Measurements from ENCODE around the gene ONECUT3. TPM values are rescaled to one million over a fixed set of nuclear protein-coding genes. Genes with fewer than 3 reads are reported as not detected.
"Not testable (repeated sequence)": the region's sequence is repeated elsewhere in the genome, so short reads cannot be mapped to it uniquely, and the experiment has no call there.

The ONECUT3 gene
- total RNA-seq, 1 donor from 2014 or later = 1.0 TPM

- H3K4me1 Mint-ChIP-seq = peaks cover 5% of the 10 kb centered on the region
- no peak overlapping the region for H3K4me3 Mint-ChIP-seq
- no peak for TF ChIP-seq CTCF (conservative IDR thresholded peaks at IDR 0.05)
- H3K27ac Mint-ChIP-seq (ENCODE audit: unreplicated experiment) = no peak overlapping the region
- H3K9me3 Mint-ChIP-seq = no peaks in the 10 kb centered on the region
- H3K36me3 Mint-ChIP-seq (ENCODE audit: low read depth) = no peaks in the 10 kb centered on the region
- peaks cover 85% of the 10 kb centered on the region for H3K27me3 Mint-ChIP-seq (ENCODE audit: low read depth)
- DNase-seq (ENCODE audit: low read depth, low spot score) = no peak
Observed at GRCh38 chr19:1758231-1758577, 4.9 kb downstream of the ONECUT3 start.

GRCh38 chr19:1758959-1759903, 5.9 kb downstream of the ONECUT3 start:
- H3K4me3 Mint-ChIP-seq = no peak overlapping the region
- DNase-seq (ENCODE audit: low read depth, low spot score) = no peak
- peaks cover 96% of the 10 kb centered on the region for H3K27me3 Mint-ChIP-seq (ENCODE audit: low read depth)
- H3K4me1 Mint-ChIP-seq = peaks cover 5% of the 10 kb centered on the region
- no peaks in the 10 kb centered on the region for H3K9me3 Mint-ChIP-seq
- H3K36me3 Mint-ChIP-seq (ENCODE audit: low read depth) = no peaks in the 10 kb centered on the region
- no peak overlapping the region for H3K27ac Mint-ChIP-seq (ENCODE audit: unreplicated experiment)
- TF ChIP-seq CTCF (conservative IDR thresholded peaks at IDR 0.05) = no peak

GRCh38 chr19:1760020-1760419, 6.7 kb downstream of the ONECUT3 start:
- Mint-ChIP-seq H3K36me3 (ENCODE audit: low read depth) (no peaks in the 10 kb centered on the region), H3K27me3 (ENCODE audit: low read depth) (peaks cover 97% of the 10 kb centered on the region), H3K4me1 (peaks cover 5% of the 10 kb centered on the region), H3K4me3 (no peak overlapping the region), H3K9me3 (no peaks in the 10 kb centered on the region), H3K27ac (ENCODE audit: unreplicated experiment) (no peak overlapping the region)
- no peak for DNase-seq (ENCODE audit: low read depth, low spot score)
- TF ChIP-seq CTCF (conservative IDR thresholded peaks at IDR 0.05) = no peak

- H3K36me3 Mint-ChIP-seq (ENCODE audit: low read depth); H3K4me3 Mint-ChIP-seq; H3K27ac Mint-ChIP-seq (ENCODE audit: unreplicated experiment); H3K4me1 Mint-ChIP-seq; DNase-seq (ENCODE audit: low read depth, low spot score); H3K9me3 Mint-ChIP-seq: not testable (repeated sequence)
- peaks cover 97% of the 10 kb centered on the region for H3K27me3 Mint-ChIP-seq (ENCODE audit: low read depth)
Observed at GRCh38 chr19:1760786-1761527, 7.7 kb downstream of the ONECUT3 start.

GRCh38 chr19:1761528-1762242, 8.4 kb downstream of the ONECUT3 start:
- no peaks in the 10 kb centered on the region for H3K4me1 Mint-ChIP-seq
- no peak overlapping the region for H3K27ac Mint-ChIP-seq (ENCODE audit: unreplicated experiment)
- H3K27me3 Mint-ChIP-seq (ENCODE audit: low read depth) = peaks cover 95% of the 10 kb centered on the region
- H3K36me3 Mint-ChIP-seq (ENCODE audit: low read depth) = no peaks in the 10 kb centered on the region
- no peak for TF ChIP-seq CTCF (conservative IDR thresholded peaks at IDR 0.05)
- no peak overlapping the region for H3K4me3 Mint-ChIP-seq
- no peaks in the 10 kb centered on the region for H3K9me3 Mint-ChIP-seq
- no peak for DNase-seq (ENCODE audit: low read depth, low spot score)

Data from neural crest cell (in vitro differentiated cells).